ENCODE data around the gene KCTD12. TPM values are rescaled to one million over a fixed set of nuclear protein-coding genes. Genes with fewer than 3 reads are reported as not detected.

Gene KCTD12
- total RNA-seq, 5 donors from 2014 or later (not counting 1 experiment from before 2014, with no cell fraction given): 3.8 to 8.7 (median 6.2) TPM

- ATAC-seq (replicated peaks in 1 of 4) (no peak), DNase-seq (no peak)
- H3K36me3 ChIP-seq (ENCODE audit: control insufficient read depth in 2 of 2, extremely low read depth in 1 of 2, insufficient read depth in 1 of 2, low read length in 1 of 2): no peaks in the 10 kb centered on the region
- no peak overlapping the region for H3K4me3 ChIP-seq (ENCODE audit: control insufficient read depth in 1 of 2, extremely low read depth in 1 of 2, low read length in 1 of 2)
- H3K27ac ChIP-seq (ENCODE audit: low read length): no peak overlapping the region
- WGBS (ENCODE audit: insufficient coverage): no CpG with 5 or more reads among the region's 2 CpGs
- no peak overlapping the region for H3K4me3 Mint-ChIP-seq
- peaks cover 0 to 4% of the 10 kb centered on the region in 2 experiments for H3K27me3 ChIP-seq (replicated peaks in 1 of 2; ENCODE audit: control insufficient read depth in 2 of 2, extremely low read depth in 1 of 2, insufficient read depth in 2 of 2, low read length in 1 of 2)
- H3K4me1 Mint-ChIP-seq: no peaks in the 10 kb centered on the region
- no peaks in the 10 kb centered on the region for H3K4me1 ChIP-seq (ENCODE audit: control insufficient read depth in 1 of 2, extremely low read depth in 1 of 2, insufficient read depth in 2 of 2, low read length in 2 of 2)
- H3K9me3 ChIP-seq: no peaks in the 10 kb centered on the region
- no peaks in the 10 kb centered on the region for H3K9me3 Mint-ChIP-seq
- peaks cover 18 to 32% of the 10 kb centered on the region in 2 donors for H3K27me3 Mint-ChIP-seq
- H3K27ac Mint-ChIP-seq: no peak overlapping the region
- H3K36me3 Mint-ChIP-seq: no peaks in the 10 kb centered on the region
- POLR2A ChIA-PET: no interaction called here
- CTCF ChIA-PET: interaction anchor here in 1 of 2 donors (0.6 kb wide), 1 partner anchor 1153 kb away, joined by 3 read pairs; no protein-coding TSS in a partner anchor
Measured at GRCh38 chr13:76872675-76873074, 13.5 kb downstream of the KCTD12 start.

GRCh38 chr13:76871432-76871831 is 14.8 kb downstream of the KCTD12 start:
- no peaks in the 10 kb centered on the region for H3K9me3 Mint-ChIP-seq
- no peak overlapping the region for H3K27ac Mint-ChIP-seq
- no peaks in the 10 kb centered on the region for H3K36me3 Mint-ChIP-seq
- no peaks in the 10 kb centered on the region for H3K4me1 ChIP-seq (ENCODE audit: control insufficient read depth in 1 of 2, extremely low read depth in 1 of 2, insufficient read depth in 2 of 2, low read length in 2 of 2)
- no peak overlapping the region for H3K4me3 ChIP-seq (ENCODE audit: control insufficient read depth in 1 of 2, extremely low read depth in 1 of 2, low read length in 1 of 2)
- H3K27me3 Mint-ChIP-seq: peaks cover 23 to 42% of the 10 kb centered on the region in 2 donors
- no peak overlapping the region for H3K4me3 Mint-ChIP-seq
- DNase-seq: no peak
- ChIA-PET POLR2A (no interaction called here), CTCF (no interaction called here)
- H3K4me1 Mint-ChIP-seq: no peaks in the 10 kb centered on the region
- H3K36me3 ChIP-seq (ENCODE audit: control insufficient read depth in 2 of 2, extremely low read depth in 1 of 2, insufficient read depth in 1 of 2, low read length in 1 of 2): no peaks in the 10 kb centered on the region
- H3K9me3 ChIP-seq: no peaks in the 10 kb centered on the region
- no peak overlapping the region for H3K27ac ChIP-seq (ENCODE audit: low read length)
- WGBS (ENCODE audit: insufficient coverage): no CpG with 5 or more reads among the region's 3 CpGs
- ATAC-seq (replicated peaks in 1 of 4): no peak
- H3K27me3 ChIP-seq (replicated peaks in 1 of 2; ENCODE audit: control insufficient read depth in 2 of 2, extremely low read depth in 1 of 2, insufficient read depth in 2 of 2, low read length in 1 of 2): peaks cover 0 to 4% of the 10 kb centered on the region in 2 experiments

DNA sequence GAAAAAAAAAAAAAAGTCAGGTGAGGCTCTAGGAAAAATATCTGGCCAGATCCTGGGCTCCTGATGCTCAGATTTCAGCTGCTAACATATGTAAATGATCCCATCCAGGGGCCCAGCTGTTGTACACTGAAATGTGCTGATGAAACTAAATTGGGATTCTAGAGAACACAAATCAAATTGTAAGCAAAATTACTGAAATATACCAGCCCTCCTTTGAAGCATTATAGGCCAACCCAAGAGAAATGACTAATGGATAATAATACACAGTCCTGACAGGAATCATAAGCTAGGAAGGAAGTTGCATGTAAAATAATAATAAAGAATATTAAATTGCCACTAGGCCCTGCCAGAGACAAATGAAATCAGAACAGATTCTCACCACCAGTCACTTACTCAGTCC is 17.8 kb downstream of the KCTD12 start:
- peaks cover 31 to 49% of the 10 kb centered on the region in 2 donors for H3K27me3 Mint-ChIP-seq
- H3K4me3 Mint-ChIP-seq: no peak overlapping the region
- Histone ChIP-seq H3K36me3 (ENCODE audit: control insufficient read depth in 2 of 2, extremely low read depth in 1 of 2, insufficient read depth in 1 of 2, low read length in 1 of 2) (no peaks in the 10 kb centered on the region), H3K4me3 (ENCODE audit: control insufficient read depth in 1 of 2, extremely low read depth in 1 of 2, low read length in 1 of 2) (no peak overlapping the region), H3K4me1 (ENCODE audit: control insufficient read depth in 1 of 2, extremely low read depth in 1 of 2, insufficient read depth in 2 of 2, low read length in 2 of 2) (no peaks in the 10 kb centered on the region), H3K27ac (ENCODE audit: low read length) (no peak overlapping the region), H3K27me3 (replicated peaks in 1 of 2; ENCODE audit: control insufficient read depth in 2 of 2, extremely low read depth in 1 of 2, insufficient read depth in 2 of 2, low read length in 1 of 2) (peaks cover 0 to 4% of the 10 kb centered on the region in 2 experiments), H3K9me3 (no peaks in the 10 kb centered on the region)
- no peaks in the 10 kb centered on the region for H3K36me3 Mint-ChIP-seq
- no peak overlapping the region for H3K27ac Mint-ChIP-seq
- ATAC-seq (replicated peaks in 1 of 4) (no peak), DNase-seq (no peak)
- no peaks in the 10 kb centered on the region for H3K4me1 Mint-ChIP-seq
- POLR2A ChIA-PET: no interaction called here
- CTCF ChIA-PET: no interaction called here
- no peaks in the 10 kb centered on the region for H3K9me3 Mint-ChIP-seq

- no peaks in the 10 kb centered on the region for H3K9me3 Mint-ChIP-seq
- H3K36me3 Mint-ChIP-seq: no peaks in the 10 kb centered on the region
- H3K27ac ChIP-seq (ENCODE audit: low read length): no peak overlapping the region
- H3K27me3 Mint-ChIP-seq: peaks cover 21 to 32% of the 10 kb centered on the region in 2 donors
- no peaks in the 10 kb centered on the region for H3K4me1 ChIP-seq (ENCODE audit: control insufficient read depth in 1 of 2, extremely low read depth in 1 of 2, insufficient read depth in 2 of 2, low read length in 2 of 2)
- no peaks in the 10 kb centered on the region for H3K4me1 Mint-ChIP-seq
- H3K27me3 ChIP-seq (replicated peaks in 1 of 2; ENCODE audit: control insufficient read depth in 2 of 2, extremely low read depth in 1 of 2, insufficient read depth in 2 of 2, low read length in 1 of 2): peaks cover 0 to 5% of the 10 kb centered on the region in 2 experiments
- ChIA-PET POLR2A (no interaction called here), CTCF (no interaction called here)
- H3K36me3 ChIP-seq (ENCODE audit: control insufficient read depth in 2 of 2, extremely low read depth in 1 of 2, insufficient read depth in 1 of 2, low read length in 1 of 2): no peaks in the 10 kb centered on the region
- H3K27ac Mint-ChIP-seq: no peak overlapping the region
- H3K4me3 ChIP-seq (ENCODE audit: control insufficient read depth in 1 of 2, extremely low read depth in 1 of 2, low read length in 1 of 2): no peak overlapping the region
- DNase-seq: no peak
- WGBS (ENCODE audit: insufficient coverage): no CpG with 5 or more reads among the region's 1 CpG
- no peak for ATAC-seq (replicated peaks in 1 of 4)
- no peaks in the 10 kb centered on the region for H3K9me3 ChIP-seq
- no peak overlapping the region for H3K4me3 Mint-ChIP-seq
Measured at GRCh38 chr13:76865996-76866503, 20.2 kb downstream of the KCTD12 start.

GRCh38 chr13:76865109-76865508 is 21.1 kb downstream of the KCTD12 start:
- no peaks in the 10 kb centered on the region for H3K36me3 ChIP-seq (ENCODE audit: control insufficient read depth in 2 of 2, extremely low read depth in 1 of 2, insufficient read depth in 1 of 2, low read length in 1 of 2)
- WGBS (ENCODE audit: insufficient coverage): 94% methylated on average over 3 of the region's 4 CpGs
- no peaks in the 10 kb centered on the region for H3K36me3 Mint-ChIP-seq
- no peak overlapping the region for H3K27ac Mint-ChIP-seq
- H3K9me3 Mint-ChIP-seq: no peaks in the 10 kb centered on the region
- peaks cover 24 to 31% of the 10 kb centered on the region in 2 donors for H3K27me3 Mint-ChIP-seq
- H3K4me3 Mint-ChIP-seq: no peak overlapping the region
- no peak for ATAC-seq (replicated peaks in 1 of 4)
- ChIA-PET POLR2A (no interaction called here), CTCF (no interaction called here)
- H3K27ac ChIP-seq (ENCODE audit: low read length): no peak overlapping the region
- H3K9me3 ChIP-seq: no peaks in the 10 kb centered on the region
- no peaks in the 10 kb centered on the region for H3K4me1 Mint-ChIP-seq
- H3K27me3 ChIP-seq (replicated peaks in 1 of 2; ENCODE audit: control insufficient read depth in 2 of 2, extremely low read depth in 1 of 2, insufficient read depth in 2 of 2, low read length in 1 of 2): peaks cover 0 to 3% of the 10 kb centered on the region in 2 experiments
- no peak for DNase-seq
- no peaks in the 10 kb centered on the region for H3K4me1 ChIP-seq (ENCODE audit: control insufficient read depth in 1 of 2, extremely low read depth in 1 of 2, insufficient read depth in 2 of 2, low read length in 2 of 2)
- no peak overlapping the region for H3K4me3 ChIP-seq (ENCODE audit: control insufficient read depth in 1 of 2, extremely low read depth in 1 of 2, low read length in 1 of 2)

DNA sequence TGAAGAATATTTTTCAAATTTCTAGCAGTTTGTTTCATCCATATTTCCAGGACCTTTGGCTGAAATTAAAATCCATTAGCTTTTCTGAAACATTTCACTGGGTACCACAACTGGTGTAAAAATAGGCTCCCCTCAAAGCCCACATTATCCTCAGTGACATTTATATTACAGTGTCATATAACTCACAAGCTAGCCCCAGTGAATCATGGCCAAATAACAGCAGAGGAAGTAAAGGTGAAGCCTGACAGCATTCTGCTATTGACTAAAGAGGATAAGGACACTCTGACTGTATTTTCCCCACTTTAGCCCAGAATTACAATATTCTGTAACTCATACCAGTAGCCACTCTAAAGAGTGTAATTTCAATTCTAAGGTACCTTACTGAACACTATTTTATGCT is 21.9 kb downstream of the KCTD12 start:
- Histone ChIP-seq H3K36me3 (ENCODE audit: control insufficient read depth in 2 of 2, extremely low read depth in 1 of 2, insufficient read depth in 1 of 2, low read length in 1 of 2) (no peaks in the 10 kb centered on the region), H3K4me1 (ENCODE audit: control insufficient read depth in 1 of 2, extremely low read depth in 1 of 2, insufficient read depth in 2 of 2, low read length in 2 of 2) (no peaks in the 10 kb centered on the region), H3K27ac (ENCODE audit: low read length) (no peak overlapping the region), H3K4me3 (ENCODE audit: control insufficient read depth in 1 of 2, extremely low read depth in 1 of 2, low read length in 1 of 2) (no peak overlapping the region), H3K27me3 (replicated peaks in 1 of 2; ENCODE audit: control insufficient read depth in 2 of 2, extremely low read depth in 1 of 2, insufficient read depth in 2 of 2, low read length in 1 of 2) (peaks cover 0 to 3% of the 10 kb centered on the region in 2 experiments), H3K9me3 (no peaks in the 10 kb centered on the region)
- H3K4me3 Mint-ChIP-seq: no peak overlapping the region
- H3K4me1 Mint-ChIP-seq: no peaks in the 10 kb centered on the region
- no peak overlapping the region for H3K27ac Mint-ChIP-seq
- ChIA-PET CTCF (no interaction called here), POLR2A (no interaction called here)
- H3K9me3 Mint-ChIP-seq: no peaks in the 10 kb centered on the region
- ATAC-seq (replicated peaks in 1 of 4) (no peak), DNase-seq (no peak)
- no peaks in the 10 kb centered on the region for H3K36me3 Mint-ChIP-seq
- H3K27me3 Mint-ChIP-seq: peaks cover 17 to 27% of the 10 kb centered on the region in 2 donors

DNA sequence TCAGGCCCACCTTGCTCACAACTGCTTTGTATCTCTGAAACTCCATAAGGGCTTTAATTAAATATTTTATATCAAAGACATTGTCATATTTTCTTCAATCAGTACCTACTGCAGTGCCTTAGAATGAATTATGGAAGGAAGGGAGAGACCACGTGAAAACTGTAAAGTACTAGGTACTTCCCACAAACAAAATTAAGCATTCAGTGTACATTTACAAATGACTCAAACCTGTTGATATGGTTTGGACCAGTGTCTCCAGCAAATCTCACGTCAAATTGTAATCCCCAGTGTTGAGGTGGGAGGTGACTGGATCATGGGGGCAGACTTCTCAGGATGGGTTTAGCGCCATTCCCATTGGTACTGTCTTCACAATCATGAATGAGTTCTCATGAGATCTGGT is 23.2 kb downstream of the KCTD12 start:
- H3K4me3 Mint-ChIP-seq: no peak overlapping the region
- Histone ChIP-seq H3K4me1 (ENCODE audit: control insufficient read depth in 1 of 2, extremely low read depth in 1 of 2, insufficient read depth in 2 of 2, low read length in 2 of 2) (no peaks in the 10 kb centered on the region), H3K27me3 (replicated peaks in 1 of 2; ENCODE audit: control insufficient read depth in 2 of 2, extremely low read depth in 1 of 2, insufficient read depth in 2 of 2, low read length in 1 of 2) (peaks cover 0 to 3% of the 10 kb centered on the region in 2 experiments), H3K27ac (ENCODE audit: low read length) (no peak overlapping the region), H3K9me3 (no peaks in the 10 kb centered on the region), H3K36me3 (ENCODE audit: control insufficient read depth in 2 of 2, extremely low read depth in 1 of 2, insufficient read depth in 1 of 2, low read length in 1 of 2) (no peaks in the 10 kb centered on the region), H3K4me3 (ENCODE audit: control insufficient read depth in 1 of 2, extremely low read depth in 1 of 2, low read length in 1 of 2) (no peak overlapping the region)
- H3K27me3 Mint-ChIP-seq: peaks cover 17 to 25% of the 10 kb centered on the region in 2 donors
- ATAC-seq (replicated peaks in 1 of 4) (no peak), DNase-seq (no peak)
- ChIA-PET POLR2A (no interaction called here), CTCF (interaction anchor here in 1 of 2 donors (0.6 kb wide), 1 partner anchor 129 kb away, joined by 3 read pairs; no protein-coding TSS in a partner anchor)
- peaks cover 0 to 2% (median 0%) of the 10 kb centered on the region in 3 donors for H3K9me3 Mint-ChIP-seq
- H3K27ac Mint-ChIP-seq: no peak overlapping the region
- no CpG with 5 or more reads among the region's 3 CpGs for WGBS (ENCODE audit: insufficient coverage)
- H3K36me3 Mint-ChIP-seq: no peaks in the 10 kb centered on the region
- H3K4me1 Mint-ChIP-seq: no peaks in the 10 kb centered on the region

All from T-cell (primary cell).